ENCODE data around the gene LAMA5. TPM values are rescaled to one million over a fixed set of nuclear protein-coding genes. Genes with fewer than 3 reads are reported as not detected.

Gene LAMA5
- total RNA-seq, 2 experiments from 2014 or later = 0.30 to 1.0 TPM

- CTCF ChIA-PET = no interaction called here
- POLR2A ChIA-PET = no interaction called here
These were observed 100.3 kb downstream of the LAMA5 start for GRCh38 chr20:62266851-62267250.

GRCh38 chr20:62266340-62266739 lies 100.8 kb downstream of the LAMA5 start:
- POLR2A ChIA-PET = no interaction called here
- CTCF ChIA-PET = no interaction called here

GRCh38 chr20:62265365-62265764 lies 101.7 kb downstream of the LAMA5 start:
- CTCF ChIA-PET = no interaction called here

DNA sequence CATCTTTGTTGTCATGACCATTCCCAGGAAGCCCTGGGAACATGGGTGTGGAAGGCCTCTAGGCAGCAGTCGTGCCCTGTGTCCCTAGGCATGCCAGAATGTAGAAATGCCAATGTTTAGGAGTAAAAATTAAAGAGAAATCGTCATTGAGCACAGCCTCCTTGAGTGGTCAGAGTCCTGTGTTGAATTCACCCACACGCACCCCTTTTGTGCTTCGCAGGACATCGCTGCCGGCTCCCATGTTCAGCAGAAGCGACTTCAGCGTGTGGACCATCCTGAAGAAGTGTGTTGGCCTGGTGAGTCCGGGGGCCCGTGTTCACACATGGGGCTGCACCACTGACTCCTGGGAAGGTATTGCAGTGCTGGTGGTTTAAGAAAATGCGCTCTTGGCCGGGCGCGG lies 103.7 kb downstream of the LAMA5 start:
- POLR2A ChIA-PET = no interaction called here
- CTCF ChIA-PET = no interaction called here

More at GRCh38 chr20:62265365-62265764, 101.7 kb downstream of the LAMA5 start:
- POLR2A ChIA-PET = no interaction called here

DNA sequence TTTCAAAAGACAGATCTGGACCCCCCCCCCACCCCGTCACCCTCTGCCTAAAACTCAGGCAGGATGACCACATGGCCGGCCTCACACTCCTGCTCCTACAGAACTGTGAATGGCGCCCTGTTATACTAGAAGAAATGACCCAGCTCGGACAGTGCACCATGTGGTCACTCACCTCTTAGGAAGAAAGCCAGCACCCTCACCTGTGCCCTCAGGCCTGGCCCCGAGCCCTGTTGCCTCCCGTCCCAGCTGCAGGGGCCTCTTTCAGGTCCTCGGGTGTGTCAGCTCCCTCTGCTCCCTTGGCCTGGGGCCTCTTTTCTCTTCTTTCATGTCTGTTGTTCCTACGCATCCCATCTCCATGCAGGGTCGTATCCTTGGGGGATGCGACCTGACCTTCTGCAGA lies 105.0 kb downstream of the LAMA5 start:
- ChIA-PET POLR2A (no interaction called here), CTCF (no interaction called here)

GRCh38 chr20:62259294-62259565 lies 107.9 kb downstream of the LAMA5 start:
- CTCF ChIA-PET = no interaction called here
- POLR2A ChIA-PET = no interaction called here

Other genes starting within 250 kb of the LAMA5 start
- 10 to 100 TPM; 34.6 to 35.3 TPM for gene LSM14B, start 244.8 kb downstream of the LAMA5 start, total RNA-seq
- 100 to 1,000 TPM; 432 to 433 TPM for gene PSMA7, start 223.9 kb downstream of the LAMA5 start, total RNA-seq
- gene SS18L1, start 223.5 kb downstream of the LAMA5 start, total RNA-seq = 10 to 100 TPM; 18.0 to 19.5 TPM
- gene MTG2, start 184.3 kb downstream of the LAMA5 start, total RNA-seq = 10 to 100 TPM; 45.0 to 45.8 TPM
- not detected for gene HRH3, start 147.0 kb downstream of the LAMA5 start, total RNA-seq
- 10 to 100 TPM; 17.9 to 21.2 TPM for gene OSBPL2, start 128.8 kb downstream of the LAMA5 start, total RNA-seq
- gene ADRM1, start 64.3 kb downstream of the LAMA5 start, total RNA-seq = 100 to 1,000 TPM; 154 TPM
- gene RPS21, start 19.8 kb upstream of the LAMA5 start, total RNA-seq = 1,000 to 10,000 TPM; 2,101 to 2,191 TPM
- 1 to 10 TPM; 7.7 to 8.8 TPM for gene CABLES2, start 40.0 kb upstream of the LAMA5 start, total RNA-seq
- not detected for gene RBBP8NL, start 60.2 kb upstream of the LAMA5 start, total RNA-seq
- gene GATA5, start 108.7 kb upstream of the LAMA5 start, total RNA-seq = not detected

Data from activated CD8-positive, alpha-beta memory T cell treated with anti-CD3 and anti-CD28 coated beads for 36 hours (primary cell).